ENCODE data around the gene USB1. TPM values are rescaled to one million over a fixed set of nuclear protein-coding genes. Genes with fewer than 3 reads are reported as not detected.

The USB1 gene
- total and polyA plus RNA-seq, 2 experiments from 2014 or later = 79.6 to 118 TPM

GRCh38 chr16:58048494-58049231 lies 47.5 kb downstream of the USB1 start (continued):
- no peak for TF ChIP-seq ZNF462 (CRISPR knock-in tag; IDR thresholded peaks at IDR 0.05)

GRCh38 chr16:58049232-58050185 lies 48.3 kb downstream of the USB1 start:
- Histone ChIP-seq H2AFZ (no peak overlapping the region), H3K27ac (ENCODE audit: low read depth) (no peak overlapping the region), H3K79me2 (replicated peaks; ENCODE audit: insufficient read depth) (no peaks in the 10 kb centered on the region), H3K4me3 (no peak overlapping the region), H3K9me2 (ENCODE audit: insufficient read depth) (no peaks in the 10 kb centered on the region), H3K27me3 (ENCODE audit: insufficient read depth) (no peaks in the 10 kb centered on the region), H3F3A (replicated peaks; ENCODE audit: low read depth) (0 out of 2 replicates have a peak, but pooled peaks cover 2% of the 10 kb centered on the region), H3K4me1 (ENCODE audit: insufficient read depth) (peaks cover 15% of the 10 kb centered on the region), H3K36me3 (ENCODE audit: insufficient read depth) (no peaks in the 10 kb centered on the region), H4K20me1 (replicated peaks; ENCODE audit: insufficient read depth) (no peaks in the 10 kb centered on the region), H3K4me2 (no peak overlapping the region)
- no peak overlapping the region for H3K4me3 Mint-ChIP-seq
- ATAC-seq (no peak), DNase-seq (ENCODE audit: low spot score) (no peak)
- 0 out of 3 replicates have a peak, but pooled peaks cover 3% of the 10 kb centered on the region for H3K36me3 Mint-ChIP-seq (ENCODE audit: low read depth)
- peaks cover 13% of the 10 kb centered on the region for H3K27me3 Mint-ChIP-seq (ENCODE audit: insufficient read depth, low read depth, poor library complexity)
- H3K9me3 Mint-ChIP-seq = peaks cover 9% of the 10 kb centered on the region; the same call in 2 of the 3 replicates
- H3K27ac Mint-ChIP-seq = no peak overlapping the region
- H3K4me1 Mint-ChIP-seq = peaks cover 16% of the 10 kb centered on the region
- TF ChIP-seq POLR2AphosphoS5 (IDR thresholded peaks at IDR 0.05; ENCODE audit: low read depth) (no peak), ETS1 (IDR thresholded peaks at IDR 0.05) (no peak), NANOG (IDR thresholded peaks at IDR 0.05; ENCODE audit: borderline replicate concordance) (no peak), CREB1 (CRISPR knock-in tag; IDR thresholded peaks at IDR 0.05; ENCODE audit: low read depth) (no peak), ZNF462 (CRISPR knock-in tag; IDR thresholded peaks at IDR 0.05) (no peak)

Measured in GM23338 (cell line).